Type B pancreatic cell (in vitro differentiated cells): Measurements from ENCODE around the gene PRKN. TPM values are rescaled to one million over a fixed set of nuclear protein-coding genes. Genes with fewer than 3 reads are reported as not detected.
"Not testable (repeated sequence)": the region's sequence is repeated elsewhere in the genome, so short reads cannot be mapped to it uniquely, and the experiment has no call there.

ENCODE experiments used
- DNase-seq: peaks from one replicate; pipeline ENCODE4 v3.0.0; 2021; ENCODE audit warnings: mixed read lengths; ENCODE audit not compliant: unreplicated experiment; ENCODE audit errors: extremely low spot score
- H3K27ac Mint-ChIP-seq: 2 replicates; pipeline ENCODE4 v1.8.0; 2021; ENCODE audit warnings: mild to moderate bottlenecking, mixed read lengths
- H3K27me3 Mint-ChIP-seq: 2 replicates; pipeline ENCODE4 v1.8.0; 2021; ENCODE audit warnings: mixed read lengths
- H3K36me3 Mint-ChIP-seq: 2 replicates; pipeline ENCODE4 v1.8.0; 2021; ENCODE audit warnings: mixed read lengths
- H3K4me1 Mint-ChIP-seq: one replicate; pipeline ENCODE4 v1.8.0; 2021; ENCODE audit warnings: mixed read lengths; ENCODE audit not compliant: unreplicated experiment
- H3K4me3 Mint-ChIP-seq: 2 replicates; pipeline ENCODE4 v1.8.0; 2021; ENCODE audit warnings: mild to moderate bottlenecking, mixed read lengths
- H3K9me3 Mint-ChIP-seq: 2 replicates; pipeline ENCODE4 v1.8.0; 2021; ENCODE audit warnings: mixed read lengths
- CTCF ChIP-seq: fragments of 200-600 bp; sonication (generic); conservative IDR thresholded peaks from 2 replicates; pipeline ENCODE4 v1.5.0; 2021; ENCODE audit warnings: antibody characterized with exemption, mild to moderate bottlenecking
- total RNA-seq: library from RNA; stranded (reverse); gene quantifications from 2 replicates; pipeline ENCODE4 v1.2.1, GENCODE V29; 2021; ENCODE audit warnings: low replicate concordance

The PRKN gene
- total RNA-seq, 1 donor from 2014 or later, result 6.2 TPM

DNA sequence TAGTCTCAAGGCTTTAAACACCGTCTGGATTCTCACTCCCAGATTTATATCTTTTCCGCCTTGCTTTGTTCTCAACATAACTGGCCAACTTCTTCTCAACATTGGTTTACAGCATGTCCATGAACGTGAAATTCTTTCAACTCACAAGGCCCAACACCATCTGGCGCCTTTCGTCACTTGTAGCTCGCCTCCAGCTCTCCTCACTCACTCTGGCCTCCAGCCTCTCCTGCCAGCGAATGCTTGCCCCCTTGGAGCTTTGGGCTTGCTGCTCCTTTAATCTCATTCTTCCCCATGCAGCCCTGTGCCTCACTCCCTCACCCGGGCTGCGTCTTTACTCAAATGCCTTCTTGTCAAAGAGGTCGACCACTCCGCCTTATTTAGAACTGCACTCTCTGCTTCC is 324.5 kb downstream of the PRKN start:
- no peaks in the 10 kb centered on the region for H3K27me3 Mint-ChIP-seq
- no peak for TF ChIP-seq CTCF

DNA sequence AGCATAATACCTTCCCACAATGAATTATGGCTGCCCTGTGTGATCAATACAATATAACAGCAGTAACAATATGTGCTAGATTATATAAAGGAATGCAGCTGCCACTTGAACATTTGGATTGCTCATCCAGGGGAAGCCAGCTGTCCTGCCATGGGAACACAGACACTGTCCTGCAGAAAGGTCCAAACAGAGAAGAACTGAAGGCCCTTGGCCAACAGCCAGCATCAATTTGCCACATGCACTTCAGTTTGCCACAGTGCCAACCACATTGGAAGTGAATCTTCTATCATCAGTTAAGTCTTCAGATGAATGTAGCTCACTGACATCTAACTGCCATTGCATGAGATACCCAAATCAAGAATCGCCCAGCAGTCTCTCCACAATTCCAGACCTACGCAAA is 332.4 kb downstream of the PRKN start:
- H3K9me3 Mint-ChIP-seq, result no peaks in the 10 kb centered on the region
- H3K4me3 Mint-ChIP-seq, result no peak overlapping the region
- H3K27ac Mint-ChIP-seq, result no peak overlapping the region
- no peaks in the 10 kb centered on the region for H3K27me3 Mint-ChIP-seq
- H3K36me3 Mint-ChIP-seq, result no peaks in the 10 kb centered on the region
- H3K4me1 Mint-ChIP-seq, result no peaks in the 10 kb centered on the region
- no peak for DNase-seq
- TF ChIP-seq CTCF, result no peak

More for the DNA sequence above, 324.5 kb downstream of the PRKN start:
- H3K4me3 Mint-ChIP-seq, result no peak overlapping the region
- DNase-seq, result no peak
- H3K36me3 Mint-ChIP-seq, result no peaks in the 10 kb centered on the region
- no peak overlapping the region for H3K27ac Mint-ChIP-seq
- H3K4me1 Mint-ChIP-seq, result no peaks in the 10 kb centered on the region
- H3K9me3 Mint-ChIP-seq, result peaks cover 27% of the 10 kb centered on the region

DNA sequence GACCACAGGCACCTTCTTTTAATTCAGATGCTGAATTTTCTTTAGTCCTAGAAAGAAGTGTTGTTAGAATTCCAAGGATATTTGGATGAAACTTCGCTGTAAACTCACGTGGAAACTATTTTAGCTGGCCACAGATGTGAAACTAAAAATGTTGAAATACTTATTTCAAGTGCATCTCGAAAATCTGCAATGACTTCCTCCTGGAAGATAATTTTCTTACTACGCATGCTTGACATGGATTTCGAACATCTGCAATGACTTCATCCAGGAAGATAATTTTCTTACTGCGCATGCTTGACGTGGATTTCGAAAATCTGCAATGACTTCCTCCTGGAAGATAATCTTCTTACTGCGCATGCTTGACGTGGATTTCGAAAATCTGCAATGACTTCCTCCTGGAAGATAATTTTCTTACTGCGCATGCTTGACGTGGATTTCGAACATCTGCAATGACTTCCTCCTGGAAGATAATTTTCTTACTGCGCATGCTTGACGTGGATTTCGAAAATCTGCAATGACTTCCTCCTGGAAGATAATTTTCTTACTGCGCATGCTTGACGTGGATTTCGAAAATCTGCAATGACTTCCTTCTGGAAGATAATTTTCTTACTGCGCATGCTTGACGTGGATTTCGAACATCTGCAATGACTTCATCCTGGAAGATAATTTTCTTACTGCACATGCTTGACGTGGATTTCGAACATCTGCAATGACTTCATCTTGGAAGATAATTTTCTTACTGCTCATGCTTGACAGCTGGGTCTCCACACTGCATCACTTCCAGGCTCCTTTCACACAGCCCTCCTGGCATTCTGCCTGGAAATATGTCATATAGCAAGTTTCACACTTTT is 336.4 kb downstream of the PRKN start:
- H3K27ac Mint-ChIP-seq, H3K9me3 Mint-ChIP-seq, H3K4me3 Mint-ChIP-seq, H3K4me1 Mint-ChIP-seq, H3K27me3 Mint-ChIP-seq, H3K36me3 Mint-ChIP-seq, DNase-seq: not testable (repeated sequence)

DNA sequence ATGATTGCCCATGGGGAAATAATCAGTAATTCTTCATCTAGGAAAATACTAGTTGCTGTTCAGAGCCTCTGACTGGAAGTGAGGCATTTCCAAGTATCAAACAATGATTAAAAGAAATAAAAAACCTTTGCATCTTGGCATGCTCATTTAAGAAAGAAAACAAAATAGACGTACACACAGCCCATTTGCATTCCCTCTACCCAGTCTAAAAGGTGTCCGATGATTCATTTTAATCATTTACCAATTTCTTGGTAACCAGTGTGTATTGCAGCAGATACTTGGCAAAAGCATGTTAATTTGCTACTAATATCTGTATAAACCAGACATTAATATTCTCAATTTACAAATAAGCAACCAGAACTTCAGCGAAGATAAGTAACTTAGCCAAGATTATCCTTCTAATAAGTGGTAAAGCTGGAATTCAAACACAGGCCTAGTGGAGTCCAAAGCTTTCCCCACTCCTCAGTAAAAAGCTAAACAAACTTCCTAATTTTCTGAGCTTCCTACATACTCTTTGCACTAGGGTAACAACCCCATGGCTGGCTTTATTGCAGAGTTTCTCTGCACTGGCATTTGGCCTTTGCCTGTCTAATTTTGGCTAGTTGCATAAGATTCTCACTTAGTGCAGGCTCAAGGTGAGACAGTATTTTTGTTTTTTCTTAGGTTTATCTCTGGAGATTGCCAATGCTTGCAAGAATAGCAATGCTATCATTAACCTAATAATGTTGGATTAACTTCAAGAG is 338.1 kb downstream of the PRKN start:
- TF ChIP-seq CTCF, result no peak
- Mint-ChIP-seq H3K4me3 (no peak overlapping the region), H3K36me3 (no peaks in the 10 kb centered on the region), H3K27ac (no peak overlapping the region), H3K9me3 (no peaks in the 10 kb centered on the region), H3K27me3 (no peaks in the 10 kb centered on the region), H3K4me1 (no peaks in the 10 kb centered on the region)
- no peak for DNase-seq

- Mint-ChIP-seq H3K27ac (no peak overlapping the region), H3K4me3 (no peak overlapping the region), H3K36me3 (no peaks in the 10 kb centered on the region), H3K4me1 (no peaks in the 10 kb centered on the region), H3K9me3 (no peaks in the 10 kb centered on the region), H3K27me3 (no peaks in the 10 kb centered on the region)
- no peak for DNase-seq
- no peak for TF ChIP-seq CTCF
Measured at GRCh38 chr6:162388383-162388777, 339.2 kb downstream of the PRKN start.
